Activated CD4-positive, alpha-beta memory T cell treated with anti-CD3 and anti-CD28 coated beads for 36 hours (primary cell): ENCODE measurements around the gene EME1. TPM values are rescaled to one million over a fixed set of nuclear protein-coding genes. Genes with fewer than 3 reads are reported as not detected.

Source experiments
- CTCF ChIA-PET: fragments of 350-600 bp; sonication (Branson Sonifier 250); formaldehyde crosslinking; loops from one replicate; lab custom pipeline; 2021; ENCODE audit warnings: antibody characterized with exemption, inconsistent platforms; lab: Charles Lee
- POLR2A ChIA-PET: fragments of 350-600 bp; sonication (Branson Sonifier 250); formaldehyde crosslinking; loops from one replicate; lab custom pipeline; 2021; ENCODE audit warnings: antibody characterized with exemption; lab: Charles Lee
- DNase-seq: peaks from one replicate; pipeline ENCODE4 v3.0.0-alpha.2; 2020
- H3K27ac Mint-ChIP-seq: one replicate; pipeline ENCODE4 v1.8.0; 2021; ENCODE audit warnings: mixed read lengths
- H3K27me3 Mint-ChIP-seq: one replicate; pipeline ENCODE4 v1.8.0; 2021; ENCODE audit warnings: mixed read lengths
- H3K36me3 Mint-ChIP-seq: one replicate; pipeline ENCODE4 v1.8.0; 2021; ENCODE audit warnings: mixed read lengths
- H3K4me1 Mint-ChIP-seq: one replicate; pipeline ENCODE4 v1.8.0; 2021; ENCODE audit warnings: low read depth, mixed read lengths
- H3K4me3 Mint-ChIP-seq: one replicate; pipeline ENCODE4 v1.8.0; 2021; ENCODE audit warnings: mild to moderate bottlenecking, mixed read lengths
- H3K9me3 Mint-ChIP-seq: one replicate; pipeline ENCODE4 v1.8.0; 2021; ENCODE audit warnings: mixed read lengths
- intact Hi-C: fragments of 100-400 bp; cut with micrococcal nuclease; formaldehyde crosslinking; loops from one replicate; pipeline ENCODE4 v1.15.1; 2023
- total RNA-seq, 2 experiments: library from RNA; stranded (reverse); gene quantifications; one replicate each; pipeline ENCODE4 v1.2.3, GENCODE V29; 2021

The EME1 gene
- total RNA-seq, 2 experiments from 2014 or later, result 47.7 to 48.1 TPM

- H3K27me3 Mint-ChIP-seq, result no peaks in the 10 kb centered on the region
- peaks cover 7% of the 10 kb centered on the region for H3K36me3 Mint-ChIP-seq
- no peaks in the 10 kb centered on the region for H3K9me3 Mint-ChIP-seq
- intact Hi-C loops, result no loop called here
- peak; percentile 2 for DNase-seq
- H3K4me1 Mint-ChIP-seq, result peaks cover 33% of the 10 kb centered on the region
- ChIA-PET CTCF (interaction anchor here (1.2 kb wide), 2 partner anchors 9 to 47 kb away, joined by 3 read pairs; partner anchors contain the start of gene LRRC59), POLR2A (no interaction called here)
- peak overlapping the region; percentile 6 for H3K27ac Mint-ChIP-seq
- H3K4me3 Mint-ChIP-seq, result no peak overlapping the region
These were observed 22.3 kb upstream of the EME1 start for GRCh38 chr17:50350733-50351132.

- peaks cover 13% of the 10 kb centered on the region for H3K36me3 Mint-ChIP-seq
- DNase-seq, result peak; percentile 2
- ChIA-PET CTCF (interaction anchor here (1.2 kb wide), 1 partner anchor 8 kb away, joined by 3 read pairs; no protein-coding TSS in a partner anchor), POLR2A (interaction anchor here (0.7 kb wide), 1 partner anchor 21 kb away, joined by 3 read pairs; the partner anchor contains the start of genes EME1 and MRPL27)
- no peaks in the 10 kb centered on the region for H3K9me3 Mint-ChIP-seq
- H3K27ac Mint-ChIP-seq, result peak overlapping the region; percentile 25
- intact Hi-C loops, result no loop called here
- H3K27me3 Mint-ChIP-seq, result no peaks in the 10 kb centered on the region
- H3K4me1 Mint-ChIP-seq, result peaks cover 26% of the 10 kb centered on the region
- H3K4me3 Mint-ChIP-seq, result no peak overlapping the region
These were observed 20.8 kb upstream of the EME1 start for GRCh38 chr17:50352072-50352692.

GRCh38 chr17:50352693-50353599 lies 20.1 kb upstream of the EME1 start:
- peaks cover 17% of the 10 kb centered on the region for H3K36me3 Mint-ChIP-seq
- intact Hi-C loops, result no loop called here
- peaks cover 19% of the 10 kb centered on the region for H3K4me1 Mint-ChIP-seq
- H3K27me3 Mint-ChIP-seq, result no peaks in the 10 kb centered on the region
- no peak overlapping the region for H3K27ac Mint-ChIP-seq
- POLR2A ChIA-PET, result interaction anchor here (0.7 kb wide), 1 partner anchor 20 kb away, joined by 3 read pairs; the partner anchor contains the start of genes EME1 and MRPL27
- no peaks in the 10 kb centered on the region for H3K9me3 Mint-ChIP-seq
- CTCF ChIA-PET, result no interaction called here
- DNase-seq, result no peak
- no peak overlapping the region for H3K4me3 Mint-ChIP-seq

- Mint-ChIP-seq H3K4me3 (no peak overlapping the region), H3K4me1 (peaks cover 12% of the 10 kb centered on the region), H3K27me3 (no peaks in the 10 kb centered on the region), H3K36me3 (peaks cover 19% of the 10 kb centered on the region), H3K9me3 (no peaks in the 10 kb centered on the region), H3K27ac (no peak overlapping the region)
- no peak for DNase-seq
- intact Hi-C loops, result no loop called here
- ChIA-PET POLR2A (interaction anchor here (1.8 kb wide), 1 partner anchor 7 kb away, joined by 5 read pairs; no protein-coding TSS in a partner anchor), CTCF (no interaction called here)
These were observed 19.3 kb upstream of the EME1 start for GRCh38 chr17:50353600-50354195.

- DNase-seq, result peak; percentile 6
- H3K4me1 Mint-ChIP-seq, result peaks cover 9% of the 10 kb centered on the region
- H3K27me3 Mint-ChIP-seq, result no peaks in the 10 kb centered on the region
- no peak overlapping the region for H3K27ac Mint-ChIP-seq
- peaks cover 19% of the 10 kb centered on the region for H3K36me3 Mint-ChIP-seq
- no peak overlapping the region for H3K4me3 Mint-ChIP-seq
- H3K9me3 Mint-ChIP-seq, result no peaks in the 10 kb centered on the region
- ChIA-PET CTCF (no interaction called here), POLR2A (interaction anchor here (1.8 kb wide), 1 partner anchor 7 kb away, joined by 5 read pairs; no protein-coding TSS in a partner anchor)
- intact Hi-C loops, result no loop called here
These were observed 18.8 kb upstream of the EME1 start for GRCh38 chr17:50354198-50354597.

- Mint-ChIP-seq H3K27me3 (no peaks in the 10 kb centered on the region), H3K27ac (no peak overlapping the region), H3K9me3 (no peaks in the 10 kb centered on the region), H3K36me3 (peaks cover 19% of the 10 kb centered on the region), H3K4me3 (no peak overlapping the region), H3K4me1 (peaks cover 5% of the 10 kb centered on the region)
- ChIA-PET CTCF (interaction anchor here (0.8 kb wide), 1 partner anchor 42 kb away, joined by 3 read pairs; the partner anchor contains the start of gene LRRC59), POLR2A (interaction anchor here (1.8 kb wide), 1 partner anchor 8 kb away, joined by 5 read pairs; no protein-coding TSS in a partner anchor)
- DNase-seq, result no peak
- intact Hi-C loops, result no loop called here
These were observed 18.3 kb upstream of the EME1 start for GRCh38 chr17:50354776-50355175.

GRCh38 chr17:50355336-50355700 lies 17.7 kb upstream of the EME1 start:
- Mint-ChIP-seq H3K27me3 (no peaks in the 10 kb centered on the region), H3K36me3 (peaks cover 19% of the 10 kb centered on the region), H3K4me1 (peaks cover 5% of the 10 kb centered on the region), H3K4me3 (no peak overlapping the region), H3K27ac (no peak overlapping the region), H3K9me3 (no peaks in the 10 kb centered on the region)
- ChIA-PET CTCF (interaction anchor here (0.8 kb wide), 1 partner anchor 42 kb away, joined by 3 read pairs; the partner anchor contains the start of gene LRRC59), POLR2A (interaction anchor here (1.8 kb wide), 1 partner anchor 8 kb away, joined by 5 read pairs; no protein-coding TSS in a partner anchor)
- intact Hi-C loops, result no loop called here
- no peak for DNase-seq

GRCh38 chr17:50355701-50356341 lies 17.2 kb upstream of the EME1 start:
- CTCF ChIA-PET, result interaction anchor here (0.8 kb wide), 1 partner anchor 41 kb away, joined by 3 read pairs; the partner anchor contains the start of gene LRRC59
- Mint-ChIP-seq H3K4me1 (peaks cover 5% of the 10 kb centered on the region), H3K27me3 (no peaks in the 10 kb centered on the region), H3K9me3 (no peaks in the 10 kb centered on the region), H3K27ac (no peak overlapping the region), H3K4me3 (no peak overlapping the region), H3K36me3 (peaks cover 19% of the 10 kb centered on the region)
- no peak for DNase-seq
- POLR2A ChIA-PET, result interaction anchor here (1.8 kb wide), 1 partner anchor 9 kb away, joined by 5 read pairs; no protein-coding TSS in a partner anchor
- intact Hi-C loops, result no loop called here

GRCh38 chr17:50356418-50356817 lies 16.6 kb upstream of the EME1 start:
- CTCF ChIA-PET, result no interaction called here
- no peak for DNase-seq
- Mint-ChIP-seq H3K27me3 (no peaks in the 10 kb centered on the region), H3K9me3 (no peaks in the 10 kb centered on the region), H3K4me1 (peaks cover 5% of the 10 kb centered on the region), H3K4me3 (no peak overlapping the region), H3K36me3 (peaks cover 19% of the 10 kb centered on the region), H3K27ac (no peak overlapping the region)
- POLR2A ChIA-PET, result no interaction called here
- intact Hi-C loops, result no loop called here

GRCh38 chr17:50356892-50357510 lies 16.0 kb upstream of the EME1 start:
- H3K4me1 Mint-ChIP-seq, result peaks cover 2% of the 10 kb centered on the region
- no peaks in the 10 kb centered on the region for H3K9me3 Mint-ChIP-seq
- intact Hi-C loops, result no loop called here
- CTCF ChIA-PET, result no interaction called here
- H3K27ac Mint-ChIP-seq, result no peak overlapping the region
- no peak for DNase-seq
- H3K27me3 Mint-ChIP-seq, result no peaks in the 10 kb centered on the region
- POLR2A ChIA-PET, result no interaction called here
- H3K36me3 Mint-ChIP-seq, result peaks cover 19% of the 10 kb centered on the region
- no peak overlapping the region for H3K4me3 Mint-ChIP-seq

GRCh38 chr17:50358177-50358576 lies 14.9 kb upstream of the EME1 start:
- peaks cover 8% of the 10 kb centered on the region for H3K4me1 Mint-ChIP-seq
- DNase-seq, result no peak
- no peaks in the 10 kb centered on the region for H3K27me3 Mint-ChIP-seq
- no peak overlapping the region for H3K4me3 Mint-ChIP-seq
- ChIA-PET POLR2A (no interaction called here), CTCF (interaction anchor here (0.8 to 0.9 kb wide), 2 partner anchors 33 to 336 kb away, joined by 3 read pairs; no protein-coding TSS in a partner anchor)
- no peak overlapping the region for H3K27ac Mint-ChIP-seq
- peaks cover 19% of the 10 kb centered on the region for H3K36me3 Mint-ChIP-seq
- intact Hi-C loops, result no loop called here
- H3K9me3 Mint-ChIP-seq, result no peaks in the 10 kb centered on the region
